ENCODE measurements around the gene TRIM50. TPM values are rescaled to one million over a fixed set of nuclear protein-coding genes. Genes with fewer than 3 reads are reported as not detected.
"Not testable (repeated sequence)": the region's sequence is repeated elsewhere in the genome, so short reads cannot be mapped to it uniquely, and the experiment has no call there.

Gene TRIM50
- total RNA-seq, 1 experiment from 2014 or later, result not detected

DNA sequence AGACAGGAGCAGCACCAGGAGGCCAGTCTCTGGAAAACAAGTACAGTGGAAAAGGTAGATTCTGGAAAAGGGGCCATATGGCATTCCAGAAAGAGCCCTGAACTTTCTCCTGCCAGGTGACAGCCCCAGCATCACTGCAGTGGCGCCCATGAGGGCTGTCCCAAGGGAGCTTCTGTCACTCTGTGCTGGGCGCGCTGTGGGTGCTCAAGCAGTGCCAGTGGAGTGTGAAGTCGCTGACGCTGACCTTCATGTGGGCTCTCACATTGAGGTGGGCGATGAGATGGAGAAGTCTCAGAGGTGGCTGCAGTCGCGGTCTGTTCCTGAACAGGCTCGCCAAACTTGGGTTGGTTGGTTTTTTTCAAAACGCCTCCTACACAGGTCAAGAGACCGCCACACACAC, 38.2 kb upstream of the TRIM50 start:
- Histone ChIP-seq H3K27me3 (replicated peaks; ENCODE audit: control insufficient read depth, insufficient read depth, low read length) (no peaks in the 10 kb centered on the region), H3K9me3 (no peaks in the 10 kb centered on the region), H3K4me3 (ENCODE audit: low read depth, low read length) (no peak overlapping the region), H3K4me1 (no peaks in the 10 kb centered on the region), H3K36me3 (ENCODE audit: control insufficient read depth, insufficient read depth, low read length) (no peaks in the 10 kb centered on the region)
- CTCF ChIA-PET, result no interaction called here
- Mint-ChIP-seq H3K27me3 (ENCODE audit: insufficient read depth, unreplicated experiment) (no peaks in the 10 kb centered on the region), H3K27ac (ENCODE audit: unreplicated experiment) (no peak overlapping the region), H3K4me1 (ENCODE audit: low read depth, unreplicated experiment) (no peaks in the 10 kb centered on the region), H3K4me3 (ENCODE audit: unreplicated experiment) (no peak overlapping the region), H3K36me3 (ENCODE audit: insufficient read depth, unreplicated experiment) (no peaks in the 10 kb centered on the region), H3K9me3 (ENCODE audit: unreplicated experiment) (no peaks in the 10 kb centered on the region)
- TF ChIP-seq, protein P1, sequence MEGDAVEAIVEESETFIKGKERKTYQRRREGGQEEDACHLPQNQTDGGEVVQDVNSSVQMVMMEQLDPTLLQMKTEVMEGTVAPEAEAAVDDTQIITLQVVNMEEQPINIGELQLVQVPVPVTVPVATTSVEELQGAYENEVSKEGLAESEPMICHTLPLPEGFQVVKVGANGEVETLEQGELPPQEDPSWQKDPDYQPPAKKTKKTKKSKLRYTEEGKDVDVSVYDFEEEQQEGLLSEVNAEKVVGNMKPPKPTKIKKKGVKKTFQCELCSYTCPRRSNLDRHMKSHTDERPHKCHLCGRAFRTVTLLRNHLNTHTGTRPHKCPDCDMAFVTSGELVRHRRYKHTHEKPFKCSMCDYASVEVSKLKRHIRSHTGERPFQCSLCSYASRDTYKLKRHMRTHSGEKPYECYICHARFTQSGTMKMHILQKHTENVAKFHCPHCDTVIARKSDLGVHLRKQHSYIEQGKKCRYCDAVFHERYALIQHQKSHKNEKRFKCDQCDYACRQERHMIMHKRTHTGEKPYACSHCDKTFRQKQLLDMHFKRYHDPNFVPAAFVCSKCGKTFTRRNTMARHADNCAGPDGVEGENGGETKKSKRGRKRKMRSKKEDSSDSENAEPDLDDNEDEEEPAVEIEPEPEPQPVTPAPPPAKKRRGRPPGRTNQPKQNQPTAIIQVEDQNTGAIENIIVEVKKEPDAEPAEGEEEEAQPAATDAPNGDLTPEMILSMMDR (IDR thresholded peaks at IDR 0.05; ENCODE audit: insufficient read depth in 1 of 2, low read depth in 1 of 2, low read length in 1 of 2, severe bottlenecking in 1 of 2, unreplicated experiment in 1 of 2), result no peak
- BruUV-seq (replicated peaks), result no TSS peak
- DNase-seq, result no peak
- POLR2A ChIA-PET, result no interaction called here
- intact Hi-C loops (cut with micrococcal nuclease; ENCODE audit: unreplicated experiment), result no loop called here

DNA sequence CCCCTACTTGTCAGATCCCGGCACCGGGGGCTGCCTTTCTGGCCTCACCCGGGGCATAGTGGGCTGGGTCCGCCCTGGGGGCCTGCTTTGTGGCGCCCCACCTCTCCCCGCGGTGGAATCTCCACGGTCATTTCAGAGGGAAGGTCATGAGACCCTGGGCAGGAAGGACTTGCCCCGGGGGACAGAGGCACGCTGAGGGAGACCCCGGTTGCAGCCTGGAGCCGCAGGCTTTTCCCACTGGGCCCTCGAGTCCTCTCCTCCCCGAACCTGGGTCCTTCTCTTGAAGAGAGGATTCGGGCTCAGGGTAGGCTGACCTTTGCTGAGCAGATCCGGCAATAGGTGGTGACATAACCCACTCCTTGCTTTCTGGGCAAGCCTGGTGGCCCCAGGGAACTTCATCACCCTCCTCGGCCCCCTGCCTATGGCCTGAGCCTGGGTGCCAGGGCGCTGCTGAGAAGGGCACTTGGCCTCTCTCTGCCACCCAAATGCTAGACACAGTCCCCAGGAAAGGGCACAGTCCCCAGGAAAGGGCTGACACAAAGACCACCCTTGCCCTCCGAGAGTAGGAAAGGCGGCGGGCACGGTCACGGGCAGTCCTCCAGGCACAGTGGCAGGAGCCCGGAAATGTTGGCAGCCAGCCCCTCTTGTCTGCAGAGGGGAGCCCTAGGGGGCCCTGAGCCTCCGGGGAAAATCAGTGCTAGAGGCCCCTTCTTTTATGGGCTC, 36.3 kb upstream of the TRIM50 start:
- Mint-ChIP-seq H3K27me3 (ENCODE audit: insufficient read depth, unreplicated experiment) (no peaks in the 10 kb centered on the region), H3K36me3 (ENCODE audit: insufficient read depth, unreplicated experiment) (no peaks in the 10 kb centered on the region), H3K27ac (ENCODE audit: unreplicated experiment) (no peak overlapping the region), H3K9me3 (ENCODE audit: unreplicated experiment) (no peaks in the 10 kb centered on the region), H3K4me1 (ENCODE audit: low read depth, unreplicated experiment) (no peaks in the 10 kb centered on the region), H3K4me3 (ENCODE audit: unreplicated experiment) (no peak overlapping the region)
- Histone ChIP-seq H3K27me3 (replicated peaks; ENCODE audit: control insufficient read depth, insufficient read depth, low read length) (no peaks in the 10 kb centered on the region), H3K36me3 (ENCODE audit: control insufficient read depth, insufficient read depth, low read length) (no peaks in the 10 kb centered on the region), H3K4me1 (no peaks in the 10 kb centered on the region), H3K4me3 (ENCODE audit: low read depth, low read length) (no peak overlapping the region), H3K9me3 (no peaks in the 10 kb centered on the region)
- no peak for DNase-seq
- intact Hi-C loops (cut with micrococcal nuclease; ENCODE audit: unreplicated experiment), result no loop called here
- TF ChIP-seq, protein P1 (IDR thresholded peaks at IDR 0.05; ENCODE audit: insufficient read depth in 1 of 2, low read depth in 1 of 2, low read length in 1 of 2, severe bottlenecking in 1 of 2, unreplicated experiment in 1 of 2), result no peak
- POLR2A ChIA-PET, result no interaction called here
- CTCF ChIA-PET, result interaction anchor here (0.6 kb wide), 1 partner anchor 9 kb away, joined by 3 read pairs; no protein-coding TSS in a partner anchor
- BruUV-seq (replicated peaks), result no TSS peak

DNA sequence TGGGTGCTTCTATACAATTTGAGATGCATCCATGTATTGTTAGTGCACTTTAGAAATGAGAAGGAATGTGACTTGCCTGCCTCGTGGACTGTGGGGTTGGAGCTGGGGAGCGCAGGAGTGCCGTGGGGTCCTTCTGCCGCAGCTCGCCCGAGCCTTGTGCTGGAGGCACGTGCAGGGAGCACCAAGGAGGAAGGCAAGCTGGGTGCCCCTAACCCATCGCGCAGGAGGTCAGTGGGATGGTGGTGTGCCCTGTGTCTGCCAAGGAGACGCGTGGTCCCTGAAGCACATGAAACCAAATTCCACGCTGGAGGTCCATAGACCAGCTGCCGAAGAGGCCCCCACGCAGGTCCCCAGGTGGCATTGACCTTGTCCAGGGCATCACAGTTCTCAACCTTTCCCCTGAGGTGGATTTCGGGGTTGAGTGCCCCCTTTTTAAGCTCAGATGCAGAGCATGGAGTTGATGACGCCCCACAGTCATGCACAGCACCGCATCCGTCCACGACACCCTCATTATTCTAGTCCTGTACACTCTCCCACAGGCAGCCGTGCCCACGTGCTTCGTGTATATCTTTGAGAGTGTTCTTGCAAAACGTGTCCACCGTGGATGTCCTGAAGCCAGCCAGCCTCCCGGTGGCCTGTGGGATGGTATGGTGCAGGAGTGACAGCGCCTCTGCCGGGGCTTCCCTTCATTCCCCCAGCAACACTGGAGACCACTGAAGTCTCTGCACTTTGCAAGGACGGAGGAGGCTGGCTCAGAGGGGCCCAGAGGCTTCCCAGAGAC, 35.5 kb upstream of the TRIM50 start:
- intact Hi-C loops (cut with micrococcal nuclease; ENCODE audit: unreplicated experiment), result no loop called here
- 0 out of 2 replicates have a peak, but pooled peaks cover 1% of the 10 kb centered on the region for H3K4me1 ChIP-seq
- no peaks in the 10 kb centered on the region for H3K4me1 Mint-ChIP-seq (ENCODE audit: low read depth, unreplicated experiment)
- no peak overlapping the region for H3K4me3 ChIP-seq (ENCODE audit: low read depth, low read length)
- H3K27me3 Mint-ChIP-seq (ENCODE audit: insufficient read depth, unreplicated experiment), result no peaks in the 10 kb centered on the region
- no peaks in the 10 kb centered on the region for H3K27me3 ChIP-seq (replicated peaks; ENCODE audit: control insufficient read depth, insufficient read depth, low read length)
- H3K36me3 ChIP-seq (ENCODE audit: control insufficient read depth, insufficient read depth, low read length), result no peaks in the 10 kb centered on the region
- no peak for DNase-seq
- POLR2A ChIA-PET, result no interaction called here
- H3K4me3 Mint-ChIP-seq (ENCODE audit: unreplicated experiment), result no peak overlapping the region
- TF ChIP-seq, protein P1 (IDR thresholded peaks at IDR 0.05; ENCODE audit: insufficient read depth in 1 of 2, low read depth in 1 of 2, low read length in 1 of 2, severe bottlenecking in 1 of 2, unreplicated experiment in 1 of 2), result no peak
- CTCF ChIA-PET, result interaction anchor here (0.6 kb wide), 1 partner anchor 10 kb away, joined by 3 read pairs; no protein-coding TSS in a partner anchor
- H3K27ac Mint-ChIP-seq (ENCODE audit: unreplicated experiment), result no peak overlapping the region
- no TSS peak for BruUV-seq (replicated peaks)
- no peaks in the 10 kb centered on the region for H3K9me3 ChIP-seq
- H3K36me3 Mint-ChIP-seq (ENCODE audit: insufficient read depth, unreplicated experiment), result no peaks in the 10 kb centered on the region
- H3K9me3 Mint-ChIP-seq (ENCODE audit: unreplicated experiment), result no peaks in the 10 kb centered on the region

DNA sequence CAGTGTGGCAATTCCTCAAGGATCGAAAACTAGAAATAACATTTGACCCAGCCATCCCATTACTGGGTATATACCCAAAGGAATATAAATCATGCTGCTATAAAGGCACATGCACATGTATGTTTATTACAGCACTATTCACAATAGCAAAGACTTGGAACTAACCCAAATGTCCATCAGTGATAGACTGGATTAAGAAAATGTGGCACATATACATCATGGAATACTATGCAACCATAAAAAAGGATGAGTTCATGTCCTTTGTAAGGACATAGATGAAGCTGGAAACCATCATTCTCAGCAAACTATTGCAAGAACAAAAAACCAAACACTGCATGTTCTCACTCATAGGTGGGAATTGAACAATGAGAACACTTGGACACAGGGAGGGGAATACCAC, 32.7 kb upstream of the TRIM50 start:
- CTCF ChIA-PET; BruUV-seq (replicated peaks); H3K27ac Mint-ChIP-seq (ENCODE audit: unreplicated experiment): not testable (repeated sequence)

More for the DNA sequence above, 32.7 kb upstream of the TRIM50 start:
- H3K36me3 ChIP-seq (ENCODE audit: control insufficient read depth, insufficient read depth, low read length); H3K4me1 Mint-ChIP-seq (ENCODE audit: low read depth, unreplicated experiment); H3K27me3 ChIP-seq (replicated peaks; ENCODE audit: control insufficient read depth, insufficient read depth, low read length); H3K4me1 ChIP-seq; H3K36me3 Mint-ChIP-seq (ENCODE audit: insufficient read depth, unreplicated experiment); DNase-seq; H3K4me3 ChIP-seq (ENCODE audit: low read depth, low read length); H3K27me3 Mint-ChIP-seq (ENCODE audit: insufficient read depth, unreplicated experiment); H3K4me3 Mint-ChIP-seq (ENCODE audit: unreplicated experiment); H3K9me3 Mint-ChIP-seq (ENCODE audit: unreplicated experiment); POLR2A ChIA-PET; H3K9me3 ChIP-seq; intact Hi-C loops (cut with micrococcal nuclease; ENCODE audit: unreplicated experiment): not testable (repeated sequence)

All from Caco-2 (cell line).